ENCODE measurements around the gene FAM98B. TPM values are rescaled to one million over a fixed set of nuclear protein-coding genes. Genes with fewer than 3 reads are reported as not detected.

FAM98B gene
- total RNA-seq, 2 experiments from 2014 or later: 8.5 to 29.1 TPM

DNA sequence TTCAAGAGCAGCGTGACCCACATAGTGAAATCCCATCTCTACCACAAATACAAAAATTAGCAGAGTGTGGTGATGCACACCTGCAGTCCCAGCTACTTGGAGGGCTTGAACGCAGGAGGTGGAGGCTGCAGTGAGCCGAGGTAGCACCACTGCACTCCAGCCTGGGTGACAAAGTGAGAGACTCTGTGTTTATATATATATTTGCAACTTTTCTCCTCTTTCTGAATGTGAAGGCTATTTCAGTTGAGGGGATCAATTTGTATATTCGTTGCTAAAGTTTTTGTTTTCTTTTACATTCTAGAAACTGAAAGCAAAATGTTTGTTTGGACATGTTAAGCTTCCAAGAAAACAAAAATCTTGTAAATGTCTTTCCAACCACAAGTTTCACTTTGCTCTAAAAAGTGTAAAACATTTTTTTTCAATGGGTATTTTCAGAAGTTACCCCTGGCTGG, 29.8 kb upstream of the FAM98B start:
- H2AFZ ChIP-seq (ENCODE audit: low read length): no peak overlapping the region

DNA sequence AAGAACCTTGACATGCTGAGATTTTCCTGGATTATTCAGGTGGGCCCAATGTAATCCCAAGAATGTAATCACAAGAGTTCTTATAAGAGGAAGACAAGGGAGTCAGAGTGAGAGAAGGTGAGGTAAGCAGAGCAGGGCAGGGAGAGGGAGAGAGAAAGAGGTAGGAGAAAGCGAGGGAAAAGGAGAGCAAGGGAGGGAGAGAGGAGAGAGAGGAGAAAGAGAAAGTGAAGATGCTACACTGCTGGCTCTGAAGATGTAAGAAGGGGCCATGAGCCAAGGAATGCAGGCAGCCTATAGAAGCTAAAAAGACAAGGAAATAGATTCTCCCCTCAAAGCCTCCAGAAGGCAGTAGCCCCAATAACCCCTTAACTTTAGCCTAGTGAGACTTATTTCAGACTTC, 28.7 kb upstream of the FAM98B start:
- H3K36me3 ChIP-seq (ENCODE audit: insufficient read depth, low read length): no peaks in the 10 kb centered on the region
- no TSS peak for BruUV-seq (replicated peaks)
- TF ChIP-seq CTCF (conservative IDR thresholded peaks at IDR 0.05; ENCODE audit: low read length): no peak
- no peak for TF ChIP-seq EZH2phosphoT487 (IDR thresholded peaks at IDR 0.05; ENCODE audit: borderline replicate concordance, low read depth, low read length)
- no peak overlapping the region for H3K4me3 ChIP-seq (ENCODE audit: low read depth, low read length, poor library complexity, severe bottlenecking)
- no peak overlapping the region for H3K27ac ChIP-seq (ENCODE audit: low read depth, low read length, poor library complexity, severe bottlenecking)
- no peaks in the 10 kb centered on the region for H3K9me2 ChIP-seq (ENCODE audit: insufficient read depth, low read length)
- H3K79me2 ChIP-seq (ENCODE audit: insufficient read depth, low read depth, low read length): no peaks in the 10 kb centered on the region
- H3K4me2 ChIP-seq (ENCODE audit: low read length): no peak overlapping the region
- ChIA-PET CTCF (ENCODE audit: unreplicated experiment) (no interaction called here), POLR2A (no interaction called here)
- DNase-seq (ENCODE audit: low spot score): no peak
- H3K9me3 ChIP-seq (ENCODE audit: low read length): no peaks in the 10 kb centered on the region
- H3K4me1 ChIP-seq (ENCODE audit: insufficient read depth, low read length, poor library complexity, severe bottlenecking): no peaks in the 10 kb centered on the region
- H4K20me1 ChIP-seq (ENCODE audit: insufficient read depth, low read length): no peaks in the 10 kb centered on the region
- no peak overlapping the region for H2AFZ ChIP-seq (ENCODE audit: low read length)
- intact Hi-C loops (cut with micrococcal nuclease; ENCODE audit: unreplicated experiment): no loop called here

More for the DNA sequence above, 29.8 kb upstream of the FAM98B start:
- Histone ChIP-seq H3K4me3 (ENCODE audit: low read depth, low read length, poor library complexity, severe bottlenecking) (no peak overlapping the region), H3K9me3 (ENCODE audit: low read length) (no peaks in the 10 kb centered on the region), H3K79me2 (ENCODE audit: insufficient read depth, low read depth, low read length) (no peaks in the 10 kb centered on the region), H3K36me3 (ENCODE audit: insufficient read depth, low read length) (no peaks in the 10 kb centered on the region), H3K4me1 (ENCODE audit: insufficient read depth, low read length, poor library complexity, severe bottlenecking) (no peaks in the 10 kb centered on the region), H3K27ac (ENCODE audit: low read depth, low read length, poor library complexity, severe bottlenecking) (no peak overlapping the region), H3K9me2 (ENCODE audit: insufficient read depth, low read length) (no peaks in the 10 kb centered on the region), H3K4me2 (ENCODE audit: low read length) (no peak overlapping the region), H4K20me1 (ENCODE audit: insufficient read depth, low read length) (no peaks in the 10 kb centered on the region)
- CTCF ChIA-PET (ENCODE audit: unreplicated experiment): no interaction called here
- no peak for TF ChIP-seq CTCF (conservative IDR thresholded peaks at IDR 0.05; ENCODE audit: low read length)
- TF ChIP-seq EZH2phosphoT487 (IDR thresholded peaks at IDR 0.05; ENCODE audit: borderline replicate concordance, low read depth, low read length): no peak
- intact Hi-C loops (cut with micrococcal nuclease; ENCODE audit: unreplicated experiment): no loop called here
- POLR2A ChIA-PET: no interaction called here
- no TSS peak for BruUV-seq (replicated peaks)
- no peak for DNase-seq (ENCODE audit: low spot score)

GRCh38 chr15:38427380-38427779, 26.5 kb upstream of the FAM98B start:
- intact Hi-C loops (cut with micrococcal nuclease; ENCODE audit: unreplicated experiment): no loop called here
- Histone ChIP-seq H3K4me3 (ENCODE audit: low read depth, low read length, poor library complexity, severe bottlenecking) (no peak overlapping the region), H2AFZ (ENCODE audit: low read length) (no peak overlapping the region), H3K9me3 (ENCODE audit: low read length) (no peaks in the 10 kb centered on the region), H3K36me3 (ENCODE audit: insufficient read depth, low read length) (no peaks in the 10 kb centered on the region), H3K9me2 (ENCODE audit: insufficient read depth, low read length) (no peaks in the 10 kb centered on the region), H3K79me2 (ENCODE audit: insufficient read depth, low read depth, low read length) (no peaks in the 10 kb centered on the region), H3K4me1 (ENCODE audit: insufficient read depth, low read length, poor library complexity, severe bottlenecking) (no peaks in the 10 kb centered on the region), H3K4me2 (ENCODE audit: low read length) (no peak overlapping the region), H4K20me1 (ENCODE audit: insufficient read depth, low read length) (no peaks in the 10 kb centered on the region), H3K27ac (ENCODE audit: low read depth, low read length, poor library complexity, severe bottlenecking) (no peak overlapping the region)
- no TSS peak for BruUV-seq (replicated peaks)
- peak; percentile 8 for DNase-seq (ENCODE audit: low spot score)
- ChIA-PET POLR2A (no interaction called here), CTCF (ENCODE audit: unreplicated experiment) (no interaction called here)
- TF ChIP-seq EZH2phosphoT487 (IDR thresholded peaks at IDR 0.05; ENCODE audit: borderline replicate concordance, low read depth, low read length) (no peak), CTCF (conservative IDR thresholded peaks at IDR 0.05; ENCODE audit: low read length) (peak; percentile 38; the same call in 1 of the 2 replicates)

Data from OCI-LY7 (cell line).